HG03108 (cell line): ENCODE data around the gene RPL23.

Source experiments
- ATAC-seq: cut with Tn5 transposase; IDR thresholded peaks from one replicate; pipeline ENCODE4 v1.9.1; 2021; ENCODE audit warnings: moderate library complexity; ENCODE audit not compliant: unreplicated experiment

Gene RPL23

GRCh38 chr17:38853292-38854219 is at the start of gene RPL23:
Gene RPL23, minus strand, starts transcription at chr17:38853721. Its CDS starts 11 bp downstream, at chr17:38853710.
- peak; percentile 75 for ATAC-seq

DNA sequence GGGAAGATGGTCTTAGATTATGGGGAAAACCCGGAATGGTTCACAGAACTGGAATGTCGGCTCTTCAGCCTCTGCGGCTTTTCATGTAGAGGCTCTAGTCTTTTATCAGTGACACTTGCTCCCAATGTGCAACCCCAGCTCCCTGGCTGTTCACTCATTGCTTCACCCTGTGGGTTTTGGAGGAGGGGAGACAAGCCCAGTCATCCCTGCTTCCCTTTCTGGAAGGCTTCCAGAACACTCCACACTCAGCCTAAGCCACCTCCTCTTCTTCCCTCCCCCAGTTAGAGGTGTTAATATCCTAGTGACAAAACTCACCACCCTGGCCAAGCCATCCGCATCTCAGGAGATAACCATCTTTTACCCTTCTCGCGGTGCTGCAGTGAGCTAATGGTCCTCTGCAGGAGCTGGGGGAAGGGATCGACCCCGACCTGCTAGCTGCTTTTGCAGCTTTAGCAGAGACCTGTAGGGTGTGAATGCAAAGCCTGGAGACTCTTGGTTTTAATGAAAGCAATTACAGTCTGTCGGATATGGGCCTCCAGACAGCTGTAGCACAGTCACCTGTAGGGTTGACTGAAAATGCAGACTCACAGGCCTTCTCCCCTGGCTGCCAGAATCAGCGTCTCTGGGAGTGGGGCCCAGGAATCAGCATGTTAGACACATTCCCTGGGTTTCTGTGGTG is 47.6 kb upstream of the RPL23 start:
- ATAC-seq: no peak

GRCh38 chr17:38899421-38899820 is 45.9 kb upstream of the RPL23 start:
- ATAC-seq: no peak

- ATAC-seq: peak; percentile 85
Observed at GRCh38 chr17:38898812-38899348, 45.4 kb upstream of the RPL23 start.

DNA sequence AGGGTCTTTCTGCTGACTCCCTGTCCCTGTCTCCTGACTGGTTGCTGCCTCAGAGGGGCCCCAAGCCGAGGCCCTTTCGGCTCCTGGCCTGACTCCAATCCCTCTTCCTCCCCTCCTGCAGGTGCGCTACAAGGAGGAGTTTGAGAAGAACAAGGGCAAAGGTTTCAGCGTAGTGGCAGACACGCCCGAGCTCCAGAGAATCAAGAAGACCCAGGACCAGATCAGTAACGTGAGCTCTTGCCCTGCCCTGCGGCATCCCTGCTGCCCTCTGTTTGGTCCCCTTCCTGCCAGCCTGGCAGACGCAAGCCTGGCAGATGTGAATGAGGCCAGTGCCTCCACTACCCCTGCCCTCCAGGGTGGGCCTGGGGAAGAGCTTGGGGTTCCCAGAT is 44.8 kb upstream of the RPL23 start:
- ATAC-seq: peak; percentile 13

DNA sequence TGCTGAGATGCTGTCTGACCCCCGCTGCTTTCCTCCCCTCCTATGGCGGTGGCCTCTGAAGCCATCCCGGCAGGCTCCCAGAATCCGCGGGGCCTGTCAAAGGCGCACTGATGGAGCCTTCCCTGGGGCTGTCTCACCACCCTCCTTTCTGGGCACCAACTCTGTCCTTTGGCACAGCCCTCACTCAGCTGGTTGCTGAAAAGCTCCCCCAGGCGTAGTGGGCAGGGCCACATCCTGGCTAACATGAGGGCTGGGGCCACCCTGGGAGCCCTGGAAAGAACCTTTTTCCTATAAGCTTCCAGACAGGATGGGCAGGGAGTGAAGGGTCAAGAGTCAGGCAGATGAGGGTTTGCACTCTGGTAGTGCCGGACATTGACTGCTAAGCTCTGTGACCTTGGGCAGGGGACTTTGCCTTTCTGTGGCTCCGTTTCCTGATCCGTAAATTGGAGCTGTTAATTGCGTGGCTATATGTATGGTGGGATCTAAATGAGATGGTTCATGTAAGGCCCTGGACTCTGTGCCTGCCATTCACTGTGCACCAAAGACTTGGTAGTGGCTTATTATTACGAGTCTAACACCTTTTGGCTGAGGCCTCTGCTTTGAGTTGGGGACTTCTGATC is 44.3 kb upstream of the RPL23 start:
- ATAC-seq: no peak

DNA sequence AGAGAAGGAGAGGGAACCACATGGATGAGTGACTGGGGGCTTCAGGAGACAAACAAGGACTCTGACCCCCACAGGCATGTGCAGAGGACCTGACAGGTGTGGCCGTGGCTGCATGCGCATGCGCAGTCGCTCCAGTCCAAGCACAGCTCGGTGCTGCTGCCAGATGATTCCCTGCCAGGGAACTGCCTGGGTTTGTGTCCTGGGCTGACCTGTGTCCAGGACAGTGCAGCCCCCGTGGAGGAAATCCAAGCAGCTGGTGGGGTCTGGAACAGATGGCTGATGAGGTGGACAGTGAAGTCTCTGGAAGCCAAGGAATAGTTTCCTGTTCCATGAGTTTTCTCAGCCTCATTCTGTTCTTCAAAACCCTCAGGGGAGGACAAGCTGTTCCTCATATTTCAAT is 43.7 kb upstream of the RPL23 start:
- ATAC-seq: no peak

DNA sequence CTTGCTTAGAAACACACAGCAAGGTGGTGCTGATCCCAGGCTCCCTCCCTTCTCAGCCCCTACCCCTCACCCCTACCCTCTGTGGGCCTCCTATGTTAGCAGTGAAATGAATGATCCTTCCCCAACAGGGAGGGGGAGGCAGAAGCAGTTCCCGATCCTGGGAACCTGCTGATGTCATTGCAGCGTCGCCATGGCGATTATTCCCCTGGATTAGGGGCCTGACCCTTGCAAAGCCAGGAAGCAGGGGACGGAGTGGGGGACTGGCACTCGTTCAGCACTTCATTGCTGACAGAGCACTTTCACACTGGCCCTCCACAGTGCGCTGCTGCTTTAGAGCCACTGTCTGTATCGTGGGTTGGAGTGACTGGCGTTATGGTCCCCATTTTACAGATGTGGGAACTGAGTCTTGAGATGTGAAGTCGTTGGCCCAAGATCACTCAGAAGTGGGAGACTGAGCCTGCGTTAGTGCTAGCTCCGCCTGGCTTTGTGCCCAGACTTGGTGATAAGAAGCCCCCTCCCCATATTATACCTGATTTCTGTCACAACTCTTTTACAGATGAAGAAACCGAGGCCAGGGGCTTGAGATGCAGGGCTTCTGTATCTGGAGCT is 42.9 kb upstream of the RPL23 start:
- ATAC-seq: no peak

DNA sequence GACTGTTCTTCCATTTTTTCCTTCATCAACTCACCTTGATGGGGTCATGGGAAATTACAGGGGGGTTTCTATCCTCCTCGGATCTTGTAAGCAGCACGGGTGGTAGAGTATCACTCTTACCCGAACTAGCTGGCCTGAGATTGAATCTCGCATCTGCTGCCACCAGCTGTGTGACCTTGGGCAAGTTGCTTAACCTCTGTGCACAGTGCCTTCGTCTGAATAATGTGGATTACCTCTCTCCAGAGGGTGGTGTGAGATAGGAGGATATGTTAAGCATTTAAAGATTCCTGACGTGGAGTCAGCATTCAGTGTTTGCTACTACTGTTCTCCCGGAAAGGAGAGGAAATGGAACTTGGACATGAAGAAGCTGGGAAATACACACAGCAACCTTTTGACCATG is 40.8 kb upstream of the RPL23 start:
- no peak for ATAC-seq

DNA sequence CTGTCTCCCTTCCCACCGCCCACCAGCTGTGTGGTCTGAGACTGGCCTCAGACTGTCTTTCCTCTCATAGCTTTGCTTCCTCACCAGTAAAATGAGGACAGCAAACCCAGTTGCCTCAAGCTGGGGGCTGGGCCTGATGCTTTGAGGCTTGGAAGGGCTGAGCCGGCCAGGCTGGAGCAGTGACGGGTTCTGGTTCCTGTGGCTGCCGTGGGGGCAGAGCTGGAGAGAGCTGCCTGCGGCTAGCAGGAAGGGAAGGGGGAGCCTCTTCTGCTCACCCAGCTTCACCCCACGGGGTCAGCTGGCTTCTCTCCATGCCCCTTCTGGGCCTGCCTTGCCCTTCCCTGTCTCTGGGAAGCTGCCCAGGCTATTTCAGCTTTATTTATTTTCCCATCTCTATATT is 40.1 kb upstream of the RPL23 start:
- no peak for ATAC-seq

- no peak for ATAC-seq
Observed at GRCh38 chr17:38893113-38893512, 39.6 kb upstream of the RPL23 start.

GRCh38 chr17:38892620-38893019 is 39.1 kb upstream of the RPL23 start:
- ATAC-seq: no peak

GRCh38 chr17:38892083-38892482 is 38.6 kb upstream of the RPL23 start:
- no peak for ATAC-seq

DNA sequence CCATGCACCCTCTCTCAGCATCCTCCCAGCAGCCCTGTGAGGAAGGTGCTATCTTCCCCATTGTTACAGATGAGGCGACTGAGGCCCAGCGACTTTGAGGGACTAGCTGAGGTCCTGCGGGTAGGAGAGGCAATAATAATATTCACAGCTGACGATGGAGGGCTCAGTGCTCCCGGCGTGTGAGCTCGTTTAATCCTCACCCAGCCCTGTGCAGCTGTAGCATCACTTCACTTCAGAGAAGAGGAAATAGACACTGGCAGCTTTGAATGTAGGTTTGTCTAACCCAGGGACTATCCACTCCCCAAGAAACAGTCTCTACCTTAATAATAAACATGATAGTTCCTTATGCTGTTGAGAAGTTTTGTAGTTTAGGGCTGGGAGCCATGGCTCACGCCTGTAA is 37.9 kb upstream of the RPL23 start:
- no peak for ATAC-seq

DNA sequence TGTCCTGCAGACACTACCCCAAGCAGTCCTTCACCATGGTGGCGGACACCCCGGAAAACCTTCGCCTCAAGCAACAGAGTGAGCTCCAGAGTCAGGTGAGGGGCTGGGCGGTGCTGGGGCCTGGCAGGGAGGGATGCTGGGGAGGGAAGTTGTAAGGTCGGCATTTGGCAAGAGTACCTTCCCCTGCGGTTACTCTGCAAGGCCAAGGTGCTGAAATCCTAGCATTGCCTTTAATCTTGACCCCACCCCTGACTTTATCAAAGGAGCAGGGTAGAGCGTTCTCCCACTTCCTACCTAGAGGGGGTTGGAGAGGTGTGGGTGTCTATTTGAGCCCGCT is 36.9 kb upstream of the RPL23 start:
- no peak for ATAC-seq

DNA sequence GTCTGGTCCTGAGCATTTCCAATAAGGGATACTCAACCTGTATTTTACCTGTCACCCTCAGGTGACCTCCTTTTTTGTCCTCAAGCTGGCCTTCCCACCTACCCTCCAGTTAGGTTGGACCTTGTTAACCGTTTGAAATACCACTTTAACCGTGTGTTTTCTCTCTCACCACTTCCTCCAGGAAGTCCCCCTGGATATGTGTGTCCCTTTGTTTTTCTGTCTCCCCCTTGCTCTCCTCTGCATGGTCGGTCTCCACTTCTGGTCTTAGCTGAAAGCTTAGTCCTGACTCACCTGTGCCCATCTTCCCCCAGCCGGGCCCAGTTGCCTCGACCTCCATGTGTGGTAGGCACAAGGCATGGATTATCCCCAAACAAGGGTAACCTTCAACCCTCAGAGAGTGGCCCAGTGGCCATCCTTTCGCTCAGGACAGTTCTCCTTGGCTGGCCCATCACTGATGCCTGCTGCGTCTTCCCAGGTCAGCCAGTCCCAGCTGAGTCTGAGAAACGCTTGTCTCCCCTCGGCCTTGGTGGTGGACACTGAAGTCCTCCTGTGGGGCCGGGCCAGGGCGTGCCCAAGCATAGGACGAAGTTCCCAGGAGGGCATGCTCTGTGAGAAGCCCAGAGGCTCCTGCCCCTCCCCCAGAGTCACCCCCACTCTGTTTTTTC is 36.4 kb upstream of the RPL23 start:
- no peak for ATAC-seq

- ATAC-seq: no peak
Observed at GRCh38 chr17:38888842-38889241, 35.3 kb upstream of the RPL23 start.

DNA sequence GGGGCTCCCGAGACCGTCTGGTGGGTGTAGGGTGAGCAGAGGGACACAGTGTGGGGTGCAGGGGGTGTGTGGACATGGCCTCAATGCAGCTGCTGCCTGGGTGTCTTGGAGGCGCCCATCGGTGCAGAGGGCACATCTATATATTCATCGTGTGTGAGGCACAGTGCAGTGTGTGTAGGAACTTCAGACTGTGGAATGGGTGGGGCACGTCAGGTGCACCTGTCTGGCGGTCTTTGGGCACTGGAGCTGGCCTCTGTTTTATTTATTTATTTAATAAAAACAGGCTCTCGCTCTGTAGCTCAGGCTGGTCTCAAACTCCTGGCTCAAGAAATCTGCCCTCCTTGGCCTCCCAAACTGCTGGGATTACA is 33.1 kb upstream of the RPL23 start:
- no peak for ATAC-seq

DNA sequence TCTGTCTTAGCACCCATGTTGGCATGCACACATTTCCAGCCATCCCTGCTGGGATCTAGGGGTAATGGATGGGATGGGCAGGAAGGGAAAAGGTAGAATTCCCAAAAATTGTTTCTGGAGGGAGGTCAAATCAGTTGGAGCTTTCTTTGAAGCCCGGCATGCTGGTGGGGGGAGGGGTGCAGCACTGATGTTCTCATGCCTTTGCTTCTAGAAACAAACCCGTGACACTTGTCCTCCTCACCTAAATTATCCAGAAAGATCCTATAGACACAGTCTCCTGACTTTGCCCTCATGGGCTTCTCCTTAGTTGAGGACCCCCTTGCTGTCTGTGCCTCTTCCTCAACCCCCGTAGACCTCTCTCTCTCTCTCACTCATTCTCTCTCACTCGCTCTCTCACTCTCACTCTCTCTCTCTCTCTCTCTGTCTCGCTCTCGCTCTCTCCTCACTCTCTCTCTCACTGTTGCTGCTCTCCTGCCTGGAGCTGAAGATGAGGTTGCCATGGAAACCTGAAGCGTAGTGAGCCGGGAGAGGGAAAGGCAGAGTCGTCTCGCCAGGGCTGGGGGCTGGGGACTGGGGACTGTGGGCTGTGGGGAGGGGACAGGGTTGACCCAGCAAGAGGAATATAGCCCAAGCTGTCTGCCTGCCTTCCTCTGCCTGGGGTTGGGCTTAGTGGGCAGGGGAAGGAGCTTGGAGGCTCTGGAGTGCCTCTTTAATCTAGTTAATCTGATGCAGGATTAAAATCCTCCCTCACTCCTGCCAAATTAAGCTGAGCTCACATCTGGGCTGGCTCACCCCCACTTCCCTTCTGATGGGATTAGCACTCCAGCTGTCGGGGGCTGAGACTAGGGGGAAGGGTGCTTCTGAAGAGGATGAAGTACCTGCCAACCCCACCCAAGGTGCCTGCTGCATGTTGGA is 32.5 kb upstream of the RPL23 start:
- no peak for ATAC-seq
